Measurements from ENCODE around the gene TLR10.

TLR10 gene

GRCh38 chr4:38723726-38724474 is 58.9 kb downstream of the TLR10 start:
- DNase-seq, result no peak

- no peak for DNase-seq
Measured at GRCh38 chr4:38723114-38723513, 59.7 kb downstream of the TLR10 start.
